ENCODE data around the gene CASP7.
A peak's percentile ranks its signal among the peaks of the same experiment; 100 is the strongest.

CASP7 gene

GRCh38 chr10:113746217-113746957, 66.7 kb downstream of the CASP7 start:
- Histone ChIP-seq H3K4me1 (ENCODE audit: control insufficient read depth in 1 of 2, insufficient read depth in 2 of 2, low read length in 2 of 2) (peaks cover 18 to 30% of the 10 kb centered on the region in 2 donors), H3K9ac (ENCODE audit: low read depth in 1 of 2, low read length in 2 of 2) (peak overlapping the region; percentile 13 to 28), H3K27me3 (ENCODE audit: control insufficient read depth in 1 of 2, insufficient read depth in 2 of 2, low read length in 2 of 2) (no peaks in the 10 kb centered on the region), H3K4me3 (ENCODE audit: low read depth in 1 of 2, low read length in 2 of 2) (peak overlapping the region; percentile 47 to 50), H3K9me3 (ENCODE audit: control insufficient read depth in 1 of 2, low read length in 2 of 2) (no peaks in the 10 kb centered on the region), H3K27ac (ENCODE audit: low read depth, low read length) (peak overlapping the region; percentile 34), H3K36me3 (ENCODE audit: control insufficient read depth in 1 of 2, insufficient read depth in 2 of 2, low read length in 2 of 2) (no peaks in the 10 kb centered on the region)

GRCh38 chr10:113751181-113751732, 71.5 kb downstream of the CASP7 start, which contains the start of gene PLEKHS1:
Gene PLEKHS1, plus strand, starts transcription at chr10:113751682. Its CDS starts 3,596 bp downstream, at chr10:113755278.
- peak within 1 kb of the TSS; percentile 52 for H3K27ac ChIP-seq (ENCODE audit: low read depth, low read length)
- peak within 1 kb of the TSS; percentile 60 for H3K4me3 ChIP-seq (ENCODE audit: low read depth in 1 of 2, low read length in 2 of 2)
- peaks cover 28 to 32% of the 10 kb centered on the region in 2 donors for H3K4me1 ChIP-seq (ENCODE audit: control insufficient read depth in 1 of 2, insufficient read depth in 2 of 2, low read length in 2 of 2)
- H3K36me3 ChIP-seq (ENCODE audit: control insufficient read depth in 1 of 2, insufficient read depth in 2 of 2, low read length in 2 of 2): no peaks in the 10 kb centered on the region
- H3K9ac ChIP-seq (ENCODE audit: low read depth in 1 of 2, low read length in 2 of 2): peak within 1 kb of the TSS; percentile 55 to 62
- no peaks in the 10 kb centered on the region for H3K27me3 ChIP-seq (ENCODE audit: control insufficient read depth in 1 of 2, insufficient read depth in 2 of 2, low read length in 2 of 2)
- H3K9me3 ChIP-seq (ENCODE audit: control insufficient read depth in 1 of 2, low read length in 2 of 2): no peaks in the 10 kb centered on the region

GRCh38 chr10:113752553-113752952, 72.8 kb downstream of the CASP7 start:
- no peak overlapping the region for H3K27ac ChIP-seq (ENCODE audit: low read depth, low read length)
- no peaks in the 10 kb centered on the region for H3K27me3 ChIP-seq (ENCODE audit: control insufficient read depth in 1 of 2, insufficient read depth in 2 of 2, low read length in 2 of 2)
- no peaks in the 10 kb centered on the region for H3K36me3 ChIP-seq (ENCODE audit: control insufficient read depth in 1 of 2, insufficient read depth in 2 of 2, low read length in 2 of 2)
- peaks cover 20 to 28% of the 10 kb centered on the region in 2 donors for H3K4me1 ChIP-seq (ENCODE audit: control insufficient read depth in 1 of 2, insufficient read depth in 2 of 2, low read length in 2 of 2)
- peak overlapping the region in 1 of 2 donors; percentile 55 for H3K9ac ChIP-seq (ENCODE audit: low read depth in 1 of 2, low read length in 2 of 2)
- no peaks in the 10 kb centered on the region for H3K9me3 ChIP-seq (ENCODE audit: control insufficient read depth in 1 of 2, low read length in 2 of 2)
- peak overlapping the region; percentile 60 for H3K4me3 ChIP-seq (ENCODE audit: low read depth in 1 of 2, low read length in 2 of 2)

- H3K9ac ChIP-seq (ENCODE audit: low read depth in 1 of 2, low read length in 2 of 2): peak overlapping the region in 1 of 2 donors; percentile 55
Measured at GRCh38 chr10:113753020-113753692, 73.4 kb downstream of the CASP7 start.

GRCh38 chr10:113754125-113754524, 74.4 kb downstream of the CASP7 start:
- Histone ChIP-seq H3K4me3 (ENCODE audit: low read depth in 1 of 2, low read length in 2 of 2) (peak overlapping the region in 1 of 2 donors; percentile 2), H3K27me3 (ENCODE audit: control insufficient read depth in 1 of 2, insufficient read depth in 2 of 2, low read length in 2 of 2) (no peaks in the 10 kb centered on the region), H3K9ac (ENCODE audit: low read depth in 1 of 2, low read length in 2 of 2) (no peak overlapping the region), H3K9me3 (ENCODE audit: control insufficient read depth in 1 of 2, low read length in 2 of 2) (no peaks in the 10 kb centered on the region), H3K4me1 (ENCODE audit: control insufficient read depth in 1 of 2, insufficient read depth in 2 of 2, low read length in 2 of 2) (peaks cover 14 to 23% of the 10 kb centered on the region in 2 donors), H3K36me3 (ENCODE audit: control insufficient read depth in 1 of 2, insufficient read depth in 2 of 2, low read length in 2 of 2) (no peaks in the 10 kb centered on the region), H3K27ac (ENCODE audit: low read depth, low read length) (no peak overlapping the region)

More at GRCh38 chr10:113753020-113753692, 73.4 kb downstream of the CASP7 start:
- H3K9me3 ChIP-seq (ENCODE audit: control insufficient read depth in 1 of 2, low read length in 2 of 2): no peaks in the 10 kb centered on the region
- H3K27me3 ChIP-seq (ENCODE audit: control insufficient read depth in 1 of 2, insufficient read depth in 2 of 2, low read length in 2 of 2): no peaks in the 10 kb centered on the region
- H3K4me3 ChIP-seq (ENCODE audit: low read depth in 1 of 2, low read length in 2 of 2): peak overlapping the region; percentile 60
- H3K27ac ChIP-seq (ENCODE audit: low read depth, low read length): no peak overlapping the region
- peaks cover 14 to 23% of the 10 kb centered on the region in 2 donors for H3K4me1 ChIP-seq (ENCODE audit: control insufficient read depth in 1 of 2, insufficient read depth in 2 of 2, low read length in 2 of 2)
- H3K36me3 ChIP-seq (ENCODE audit: control insufficient read depth in 1 of 2, insufficient read depth in 2 of 2, low read length in 2 of 2): no peaks in the 10 kb centered on the region

- Histone ChIP-seq H3K4me1 (ENCODE audit: control insufficient read depth in 1 of 2, insufficient read depth in 2 of 2, low read length in 2 of 2) (peaks cover 14 to 23% of the 10 kb centered on the region in 2 donors), H3K9me3 (ENCODE audit: control insufficient read depth in 1 of 2, low read length in 2 of 2) (no peaks in the 10 kb centered on the region), H3K36me3 (ENCODE audit: control insufficient read depth in 1 of 2, insufficient read depth in 2 of 2, low read length in 2 of 2) (no peaks in the 10 kb centered on the region), H3K9ac (ENCODE audit: low read depth in 1 of 2, low read length in 2 of 2) (peak overlapping the region in 1 of 2 donors; percentile 4), H3K4me3 (ENCODE audit: low read depth in 1 of 2, low read length in 2 of 2) (peak overlapping the region; percentile 1 to 62), H3K27me3 (ENCODE audit: control insufficient read depth in 1 of 2, insufficient read depth in 2 of 2, low read length in 2 of 2) (no peaks in the 10 kb centered on the region), H3K27ac (ENCODE audit: low read depth, low read length) (no peak overlapping the region)
Measured at GRCh38 chr10:113754768-113755167, 75.1 kb downstream of the CASP7 start.

- no peak overlapping the region for H3K27ac ChIP-seq (ENCODE audit: low read depth, low read length)
- no peak overlapping the region for H3K9ac ChIP-seq (ENCODE audit: low read depth in 1 of 2, low read length in 2 of 2)
- no peaks in the 10 kb centered on the region for H3K36me3 ChIP-seq (ENCODE audit: control insufficient read depth in 1 of 2, insufficient read depth in 2 of 2, low read length in 2 of 2)
- peaks cover 17 to 20% of the 10 kb centered on the region in 2 donors for H3K4me1 ChIP-seq (ENCODE audit: control insufficient read depth in 1 of 2, insufficient read depth in 2 of 2, low read length in 2 of 2)
- no peak overlapping the region for H3K4me3 ChIP-seq (ENCODE audit: low read depth in 1 of 2, low read length in 2 of 2)
- H3K27me3 ChIP-seq (ENCODE audit: control insufficient read depth in 1 of 2, insufficient read depth in 2 of 2, low read length in 2 of 2): no peaks in the 10 kb centered on the region
- no peaks in the 10 kb centered on the region for H3K9me3 ChIP-seq (ENCODE audit: control insufficient read depth in 1 of 2, low read length in 2 of 2)
Measured at GRCh38 chr10:113756940-113757543, 77.3 kb downstream of the CASP7 start.

GRCh38 chr10:113762083-113762482, 82.4 kb downstream of the CASP7 start:
- Histone ChIP-seq H3K27ac (ENCODE audit: low read depth, low read length) (no peak overlapping the region), H3K4me3 (ENCODE audit: low read depth in 1 of 2, low read length in 2 of 2) (no peak overlapping the region), H3K9ac (ENCODE audit: low read depth in 1 of 2, low read length in 2 of 2) (no peak overlapping the region), H3K36me3 (ENCODE audit: control insufficient read depth in 1 of 2, insufficient read depth in 2 of 2, low read length in 2 of 2) (no peaks in the 10 kb centered on the region), H3K4me1 (ENCODE audit: control insufficient read depth in 1 of 2, insufficient read depth in 2 of 2, low read length in 2 of 2) (peaks cover 0 to 20% of the 10 kb centered on the region in 2 donors), H3K27me3 (ENCODE audit: control insufficient read depth in 1 of 2, insufficient read depth in 2 of 2, low read length in 2 of 2) (no peaks in the 10 kb centered on the region), H3K9me3 (ENCODE audit: control insufficient read depth in 1 of 2, low read length in 2 of 2) (peaks cover 0 to 7% of the 10 kb centered on the region in 2 donors)

GRCh38 chr10:113764582-113764981, 84.9 kb downstream of the CASP7 start:
- H3K9ac ChIP-seq (ENCODE audit: low read depth in 1 of 2, low read length in 2 of 2): no peak overlapping the region
- no peak overlapping the region for H3K4me3 ChIP-seq (ENCODE audit: low read depth in 1 of 2, low read length in 2 of 2)
- H3K4me1 ChIP-seq (ENCODE audit: control insufficient read depth in 1 of 2, insufficient read depth in 2 of 2, low read length in 2 of 2): peaks cover 0 to 20% of the 10 kb centered on the region in 2 donors
- no peak overlapping the region for H3K27ac ChIP-seq (ENCODE audit: low read depth, low read length)
- H3K9me3 ChIP-seq (ENCODE audit: control insufficient read depth in 1 of 2, low read length in 2 of 2): peaks cover 0 to 7% of the 10 kb centered on the region in 2 donors
- no peaks in the 10 kb centered on the region for H3K27me3 ChIP-seq (ENCODE audit: control insufficient read depth in 1 of 2, insufficient read depth in 2 of 2, low read length in 2 of 2)
- H3K36me3 ChIP-seq (ENCODE audit: control insufficient read depth in 1 of 2, insufficient read depth in 2 of 2, low read length in 2 of 2): peaks cover 4 to 7% of the 10 kb centered on the region in 2 donors

Data from duodenal mucosa (tissue), 2 donors.